Kidney glomerular epithelial cell (primary cell): ENCODE data around the gene SREK1.

Experiments
- DNase-seq: peaks from one replicate; lab custom pipeline; 2025; lab: John Stamatoyannopoulos, UW

The SREK1 gene

DNA sequence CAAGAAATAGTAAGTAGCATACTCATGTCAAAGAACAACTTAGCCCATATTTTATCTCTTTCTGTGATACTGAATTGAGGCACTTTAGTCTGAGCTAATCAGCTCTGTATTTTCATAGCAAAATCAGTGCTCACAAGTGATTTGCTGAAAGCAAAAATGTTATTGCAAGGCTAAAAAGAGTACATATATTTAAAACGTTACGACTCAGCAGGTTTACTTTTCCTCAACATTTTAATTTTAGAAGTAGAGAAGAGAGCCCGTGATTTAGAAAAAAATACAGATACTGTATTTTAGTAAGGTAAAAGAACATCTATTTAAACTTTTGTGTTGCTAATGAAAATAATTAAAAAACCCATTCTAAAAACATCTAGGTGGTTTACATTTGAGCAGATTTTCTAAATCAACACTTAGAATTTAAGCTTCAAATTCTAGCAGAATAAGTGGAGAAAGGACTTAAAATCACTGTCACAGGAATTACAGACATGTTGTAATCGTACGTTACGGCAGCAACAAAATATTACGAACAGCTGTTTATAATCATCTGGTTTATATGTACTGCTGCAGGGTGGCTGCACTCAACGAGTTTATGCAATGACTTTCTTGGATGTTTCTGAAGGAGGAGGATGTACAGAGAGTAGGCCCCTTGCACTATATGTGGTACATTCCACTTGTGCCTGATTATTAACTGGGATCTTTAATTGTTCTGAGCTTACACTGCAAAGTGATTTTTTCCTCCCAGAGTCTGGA lies 20.1 kb downstream of the SREK1 start:
- no peak for DNase-seq

- no peak for DNase-seq
These were observed 24.1 kb downstream of the SREK1 start for GRCh38 chr5:66168226-66168625.

DNA sequence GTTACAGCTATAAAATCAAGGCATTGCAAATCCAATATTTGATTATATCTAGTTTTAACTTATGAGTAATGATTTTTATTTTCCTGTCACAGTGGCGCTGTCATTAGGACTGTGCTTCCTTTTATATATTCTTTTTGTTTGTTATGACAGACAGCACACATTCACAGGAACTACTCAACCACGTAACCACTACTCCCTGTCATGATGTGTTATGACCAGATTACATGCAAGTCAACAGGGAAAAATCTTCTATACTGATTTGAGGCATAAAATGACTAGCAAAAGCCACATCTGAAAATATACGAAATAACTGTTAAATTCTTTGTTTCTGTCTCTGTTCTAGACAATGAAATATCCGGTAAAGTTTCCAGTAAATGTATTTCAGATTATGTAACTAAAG lies 25.4 kb downstream of the SREK1 start:
- peak; percentile 34 for DNase-seq

GRCh38 chr5:66170195-66170919 lies 26.3 kb downstream of the SREK1 start:
- DNase-seq = no peak

GRCh38 chr5:66171349-66172344 lies 27.5 kb downstream of the SREK1 start:
- DNase-seq = peak; percentile 36

GRCh38 chr5:66174338-66174737 lies 30.2 kb downstream of the SREK1 start:
- DNase-seq = peak; percentile 4

GRCh38 chr5:66178799-66179198 lies 34.7 kb downstream of the SREK1 start:
- DNase-seq = no peak

DNA sequence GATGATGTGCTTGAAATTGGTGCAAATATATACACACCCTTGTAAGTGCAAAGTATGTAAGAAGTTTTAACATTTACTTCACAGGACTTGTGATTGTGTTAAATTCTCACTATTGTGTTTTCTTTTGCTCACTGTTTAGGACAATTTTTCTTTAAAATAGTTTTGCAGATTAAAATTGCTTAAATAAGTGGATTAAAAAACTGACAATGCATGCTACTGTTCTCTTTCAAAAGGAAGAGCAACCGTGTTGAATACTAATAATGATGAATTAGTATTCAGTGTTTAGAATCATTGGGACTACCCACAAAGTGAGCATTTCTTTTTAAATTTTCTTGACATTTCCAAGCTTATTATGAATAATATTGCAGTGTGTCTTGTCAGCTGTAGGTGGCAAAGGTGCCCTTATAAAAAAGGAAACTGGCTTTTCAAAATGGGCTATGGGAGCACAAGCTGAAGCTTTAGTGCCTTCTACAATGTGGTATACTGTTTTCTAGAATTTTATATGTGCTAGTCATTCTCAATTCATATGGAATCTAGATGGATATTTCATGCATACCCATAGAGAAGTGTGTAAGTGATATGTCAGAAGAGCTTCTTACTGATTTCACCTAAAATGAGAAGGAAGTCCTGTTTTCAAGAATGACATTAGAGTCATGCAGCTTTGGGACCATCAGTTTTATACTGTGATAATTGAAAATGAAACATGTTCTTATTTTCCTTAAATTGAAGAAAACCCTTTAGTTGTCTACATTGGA lies 35.4 kb downstream of the SREK1 start:
- no peak for DNase-seq

- no peak for DNase-seq
These were observed 36.4 kb downstream of the SREK1 start for GRCh38 chr5:66180282-66181155.

DNA sequence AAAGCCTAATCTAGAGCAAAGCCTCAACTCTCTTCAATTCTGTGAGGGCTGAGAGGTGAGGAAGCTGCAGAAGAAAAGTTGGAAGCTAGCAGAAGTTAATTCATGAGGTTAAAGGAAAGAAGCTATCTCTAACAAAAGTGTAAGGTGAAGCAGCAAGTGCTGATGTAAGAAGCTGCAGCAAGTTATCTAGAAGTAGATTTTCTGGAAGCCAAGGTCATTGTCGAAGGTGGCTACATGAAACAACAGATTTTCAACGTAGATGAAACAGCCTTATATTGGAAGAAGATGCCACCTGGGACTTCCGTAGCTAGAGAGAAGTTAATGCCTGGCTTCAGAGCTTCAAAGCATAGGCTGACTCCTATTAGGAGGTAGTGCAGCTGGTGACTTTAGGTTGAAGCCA lies 42.0 kb downstream of the SREK1 start:
- no peak for DNase-seq

GRCh38 chr5:66193419-66193818 lies 49.3 kb downstream of the SREK1 start:
- no peak for DNase-seq

DNA sequence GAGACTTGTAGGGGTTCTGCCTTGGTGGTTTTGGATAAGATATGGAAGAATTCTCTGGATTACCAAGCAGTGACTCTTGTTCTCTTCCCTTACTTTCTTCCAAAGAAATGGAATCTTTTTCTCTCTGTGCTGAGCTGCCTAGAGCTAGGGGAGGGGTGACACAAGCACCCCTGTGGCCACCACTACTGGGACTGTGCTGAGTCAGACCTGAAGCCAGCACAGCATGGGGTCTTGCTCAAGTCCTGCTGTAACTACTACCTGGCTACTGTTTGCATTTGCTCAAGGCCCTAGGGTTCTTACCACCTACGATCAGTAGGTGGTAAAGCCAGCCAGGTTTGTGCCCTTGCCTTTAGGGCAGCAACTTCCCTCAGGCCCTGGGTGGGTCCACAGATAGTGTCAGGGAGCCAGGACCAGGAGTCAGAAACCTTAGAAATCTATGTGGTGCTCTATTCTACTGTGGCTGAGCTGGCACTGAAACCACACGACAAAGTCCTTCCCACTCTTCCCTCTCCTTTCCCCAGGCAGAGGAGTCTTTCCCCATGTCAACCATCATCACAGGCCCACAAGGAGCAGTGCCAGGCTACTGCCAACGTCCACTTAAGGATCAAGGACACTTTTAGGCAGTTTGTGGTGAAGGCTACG lies 53.8 kb downstream of the SREK1 start:
- no peak for DNase-seq

DNA sequence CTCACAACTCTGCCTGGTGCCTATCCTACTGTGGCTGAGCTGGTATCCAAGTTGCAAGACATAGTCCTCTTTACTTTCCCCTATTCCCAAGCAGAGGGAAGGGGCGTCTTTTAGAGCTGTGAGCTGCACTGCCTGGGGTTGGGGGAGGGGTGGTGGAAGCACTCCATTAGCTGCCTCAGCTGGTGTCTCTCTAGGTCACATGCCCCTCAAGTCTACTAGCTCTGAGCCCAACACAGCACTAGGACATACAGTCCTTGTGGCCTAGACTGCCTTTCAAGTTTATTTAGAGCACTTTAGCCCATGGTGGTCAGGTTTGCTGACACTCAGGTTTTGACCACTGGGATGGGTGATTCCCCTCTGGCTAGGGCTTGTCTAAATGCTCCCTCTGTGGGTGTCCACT lies 54.7 kb downstream of the SREK1 start:
- DNase-seq = no peak

DNA sequence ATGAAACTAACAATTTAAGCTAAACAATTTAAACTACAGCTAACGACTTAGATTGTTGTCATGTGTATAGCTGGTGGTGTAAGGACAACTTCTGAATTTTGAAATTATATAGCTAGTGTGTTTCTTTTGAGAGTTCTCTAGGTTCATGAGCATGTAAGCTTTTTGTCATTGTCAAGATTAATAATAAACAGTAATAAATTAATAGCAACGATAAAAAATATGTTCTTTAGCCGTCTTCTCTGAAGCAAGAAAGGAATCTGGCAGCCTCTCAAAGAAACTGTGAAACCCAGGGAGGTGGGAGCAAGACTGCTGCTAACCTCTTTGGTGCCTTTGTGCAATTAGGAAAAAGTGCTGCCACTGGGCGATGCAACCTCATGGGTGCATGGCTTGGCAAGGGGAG lies 59.4 kb downstream of the SREK1 start:
- DNase-seq = no peak

DNA sequence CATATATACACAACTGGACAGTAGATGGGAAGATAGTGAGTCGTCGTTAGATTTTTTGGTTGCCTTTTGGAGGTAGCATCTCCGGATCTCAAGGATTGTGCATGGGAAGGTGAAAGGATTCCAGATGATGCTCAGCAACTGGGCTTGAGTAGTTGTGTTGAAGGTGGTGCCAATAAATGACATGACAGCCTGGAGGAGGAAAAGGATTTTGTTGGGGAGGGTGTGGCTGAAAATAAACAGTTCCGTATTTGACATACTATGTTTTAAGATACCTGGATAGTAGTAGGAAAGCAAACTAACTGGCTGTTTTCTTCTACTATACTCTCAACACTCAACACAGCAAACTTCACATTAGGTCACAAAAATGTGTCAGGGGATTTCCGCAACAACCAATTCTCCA lies 62.4 kb downstream of the SREK1 start:
- no peak for DNase-seq

DNA sequence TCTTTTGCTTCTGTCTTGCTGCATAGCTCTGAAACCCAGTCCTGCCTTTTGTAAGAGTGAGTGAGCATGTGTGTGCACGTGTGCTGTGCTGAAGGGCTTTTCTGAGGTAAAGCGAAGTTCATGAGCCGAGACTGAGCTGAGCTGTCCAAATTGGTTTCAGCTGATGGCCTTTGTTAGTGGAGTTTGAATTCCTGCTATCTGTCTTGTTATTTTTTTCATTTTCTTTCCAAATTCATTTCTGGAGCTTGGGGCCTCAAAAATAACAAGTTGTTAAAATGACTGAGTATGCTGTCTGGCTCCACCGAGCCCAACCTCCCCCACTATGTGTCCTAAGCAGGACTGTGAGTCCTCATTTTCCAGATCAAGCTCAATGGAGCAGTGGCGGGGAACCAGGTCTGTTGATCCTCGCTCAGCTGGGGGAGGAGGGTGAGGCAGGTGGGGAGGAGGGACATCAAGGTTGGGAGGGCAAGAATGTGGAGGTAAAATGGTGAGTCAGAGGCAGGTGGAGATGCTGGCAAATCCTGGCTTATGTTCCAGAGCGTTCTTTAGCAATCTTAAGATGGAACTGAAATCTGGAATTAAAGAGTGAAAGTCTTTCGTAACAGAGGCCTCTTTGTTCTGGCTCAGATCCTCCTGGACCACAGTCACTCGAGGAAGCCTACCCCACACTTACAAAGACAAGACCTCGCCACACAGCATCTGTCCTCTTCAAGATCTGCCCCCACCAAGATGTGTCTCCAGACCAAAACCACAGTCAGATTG lies 63.9 kb downstream of the SREK1 start:
- peak; percentile 87 for DNase-seq

DNA sequence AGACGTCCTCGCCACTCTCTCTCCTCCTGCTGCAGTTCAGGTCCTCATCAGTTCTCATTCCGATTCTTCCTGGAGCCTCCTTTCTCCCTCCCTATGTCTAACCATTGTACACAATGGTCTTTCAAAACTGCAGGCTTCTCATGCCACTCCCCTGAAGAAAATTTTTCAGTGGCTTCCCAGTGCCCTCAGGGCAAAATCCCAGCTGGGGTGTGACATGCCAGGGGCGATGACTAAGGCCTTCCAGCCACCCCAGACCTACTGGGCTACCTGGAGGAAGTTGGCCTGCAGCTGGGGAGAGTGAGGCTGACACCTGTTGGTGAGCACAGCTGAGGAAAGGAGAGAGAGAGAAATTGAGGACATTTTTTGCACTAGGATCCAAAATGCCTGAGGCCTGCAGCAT lies 65.2 kb downstream of the SREK1 start:
- no peak for DNase-seq

- DNase-seq = peak; percentile 9
These were observed 65.7 kb downstream of the SREK1 start for GRCh38 chr5:66209794-66210193.

DNA sequence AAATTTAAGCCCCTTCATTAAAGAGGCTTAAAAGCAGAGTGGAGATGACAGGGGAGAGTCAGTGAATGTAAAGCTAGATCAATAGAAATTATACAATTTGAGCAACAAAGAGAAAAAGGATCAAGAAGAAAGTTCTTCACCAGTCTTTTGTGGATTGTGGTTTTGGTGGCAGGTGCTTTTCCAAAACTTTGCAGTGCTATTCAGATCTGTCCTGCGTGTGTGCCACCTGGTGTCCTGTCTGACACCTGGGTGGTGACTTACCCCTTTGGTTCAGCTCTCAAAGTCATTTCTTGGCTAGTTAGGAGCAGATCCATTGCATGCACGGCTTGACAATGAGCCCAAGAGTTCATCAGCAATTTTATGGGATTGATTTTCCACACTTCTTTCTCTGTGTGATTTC lies 69.4 kb downstream of the SREK1 start:
- DNase-seq = no peak
